Bronchus fibroblast of lung (primary cell): ENCODE data around the gene ARFGAP3. TPM values are rescaled to one million over a fixed set of nuclear protein-coding genes. Genes with fewer than 3 reads are reported as not detected.

Experiments
- total RNA-seq: library from RNA; depleted of rRNA; stranded (reverse); fragments of >200 nt; gene quantifications from 2 replicates; pipeline ENCODE4 v1.2.3, GENCODE V29; 2015

The ARFGAP3 gene, protein sequence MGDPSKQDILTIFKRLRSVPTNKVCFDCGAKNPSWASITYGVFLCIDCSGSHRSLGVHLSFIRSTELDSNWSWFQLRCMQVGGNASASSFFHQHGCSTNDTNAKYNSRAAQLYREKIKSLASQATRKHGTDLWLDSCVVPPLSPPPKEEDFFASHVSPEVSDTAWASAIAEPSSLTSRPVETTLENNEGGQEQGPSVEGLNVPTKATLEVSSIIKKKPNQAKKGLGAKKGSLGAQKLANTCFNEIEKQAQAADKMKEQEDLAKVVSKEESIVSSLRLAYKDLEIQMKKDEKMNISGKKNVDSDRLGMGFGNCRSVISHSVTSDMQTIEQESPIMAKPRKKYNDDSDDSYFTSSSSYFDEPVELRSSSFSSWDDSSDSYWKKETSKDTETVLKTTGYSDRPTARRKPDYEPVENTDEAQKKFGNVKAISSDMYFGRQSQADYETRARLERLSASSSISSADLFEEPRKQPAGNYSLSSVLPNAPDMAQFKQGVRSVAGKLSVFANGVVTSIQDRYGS
- 40.1 and 43.4 TPM in 2 replicates for total RNA-seq

DNA sequence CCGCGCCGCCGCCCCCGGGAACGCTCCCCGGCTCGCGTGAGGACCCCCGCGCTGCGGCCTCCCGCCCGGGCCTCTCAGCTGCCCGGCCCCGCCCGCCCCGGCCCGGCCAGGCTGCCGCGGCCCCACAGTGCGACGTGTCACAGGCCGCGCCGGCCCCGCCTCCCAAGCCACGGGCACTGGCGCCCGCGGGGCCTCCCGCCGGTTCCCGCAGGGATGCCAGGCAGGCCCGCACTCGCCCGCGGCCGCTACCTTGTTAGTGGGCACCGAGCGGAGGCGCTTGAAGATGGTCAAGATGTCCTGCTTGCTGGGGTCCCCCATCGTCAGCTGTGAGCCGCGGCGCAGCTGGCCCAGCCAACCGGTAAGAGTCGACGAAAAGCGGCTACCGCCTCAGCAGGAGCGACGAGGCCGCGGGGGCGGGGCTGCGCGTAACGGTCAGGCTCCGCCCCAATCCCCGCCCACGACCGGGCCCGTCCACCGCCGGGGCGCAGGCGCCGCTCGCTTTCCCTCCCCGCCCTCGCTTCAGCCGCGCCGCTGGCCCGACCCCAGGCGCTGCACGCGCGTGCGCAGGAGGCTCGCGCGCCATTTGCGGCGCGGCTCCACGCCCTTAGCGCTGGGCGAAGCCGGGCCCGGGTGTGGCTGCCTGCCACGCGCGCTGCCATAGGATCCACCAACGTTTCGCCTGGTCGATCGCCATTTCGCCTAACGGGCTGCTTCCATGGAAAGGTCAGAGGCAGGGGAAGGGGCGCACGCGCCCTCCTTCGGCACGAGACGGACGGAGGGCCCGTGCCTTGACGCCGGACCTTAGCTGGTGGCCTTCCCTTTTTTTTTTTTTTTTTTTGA, at the start of gene ARFGAP3:
Gene ARFGAP3, minus strand, starts transcription at position 409 of the 840 bp plus-strand sequence. Its CDS starts 91 bp downstream, at position 318.

Other genes starting within 250 kb of the ARFGAP3 start
- gene POLDIP3, start 242.4 kb downstream of the ARFGAP3 start, total RNA-seq = 31.4 and 34.3 TPM in 2 replicates
- gene ATP5MGL, start 216.7 kb downstream of the ARFGAP3 start, total RNA-seq = 0.15 TPM in 1 of 2 replicates, not detected in the other
- gene CYB5R3, start 207.9 kb downstream of the ARFGAP3 start, total RNA-seq = 171 and 197 TPM in 2 replicates
- gene A4GALT, start 136.4 kb downstream of the ARFGAP3 start, total RNA-seq = 9.2 and 9.4 TPM in 2 replicates
- gene PACSIN2, start 157.9 kb upstream of the ARFGAP3 start, total RNA-seq = 28.4 and 31.3 TPM in 2 replicates
- gene TTLL1, start 232.1 kb upstream of the ARFGAP3 start, total RNA-seq = 10.4 and 11.3 TPM in 2 replicates